Activated T-cell treated with anti-CD3 and anti-CD28 coated beads, Interleukin-2, amount 50 U/mL, for 1 hour (primary cell): ENCODE measurements around the gene CCDC116.
"Not testable (repeated sequence)": the region's sequence is repeated elsewhere in the genome, so short reads cannot be mapped to it uniquely, and the experiment has no call there.

Experiments used
- DNase-seq: peaks from one replicate; pipeline ENCODE4 v3.0.0-alpha.2; 2020

The CCDC116 gene

DNA sequence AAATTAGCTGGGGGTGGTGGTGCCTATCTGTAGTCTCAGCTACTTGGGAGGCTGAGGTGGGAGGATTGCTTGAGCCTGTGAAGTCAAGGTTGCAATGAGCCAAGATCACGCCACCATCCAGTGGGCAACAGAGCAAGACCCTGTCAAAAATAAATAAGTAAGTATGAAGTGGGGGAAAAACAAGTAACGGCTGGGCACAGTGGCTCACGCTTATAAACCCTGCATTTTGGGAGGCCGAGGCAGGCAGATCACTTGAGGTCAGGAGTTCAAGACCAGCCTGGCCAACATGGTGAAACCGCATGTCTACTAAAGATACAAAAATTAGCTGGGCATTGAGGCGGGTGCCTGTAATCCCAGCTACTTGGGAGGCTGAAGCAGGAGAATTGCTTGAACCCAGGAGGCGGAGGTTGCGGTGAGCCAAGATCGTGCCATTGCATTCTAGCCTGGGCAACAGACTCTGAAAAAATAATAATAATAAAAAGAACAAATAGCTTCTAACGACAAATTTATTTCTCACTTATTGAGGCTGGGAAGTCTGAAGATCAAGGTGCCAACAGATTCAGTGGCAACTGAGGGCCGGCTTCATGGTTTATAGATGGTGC is 22.9 kb upstream of the CCDC116 start:
- not testable (repeated sequence) for DNase-seq

DNA sequence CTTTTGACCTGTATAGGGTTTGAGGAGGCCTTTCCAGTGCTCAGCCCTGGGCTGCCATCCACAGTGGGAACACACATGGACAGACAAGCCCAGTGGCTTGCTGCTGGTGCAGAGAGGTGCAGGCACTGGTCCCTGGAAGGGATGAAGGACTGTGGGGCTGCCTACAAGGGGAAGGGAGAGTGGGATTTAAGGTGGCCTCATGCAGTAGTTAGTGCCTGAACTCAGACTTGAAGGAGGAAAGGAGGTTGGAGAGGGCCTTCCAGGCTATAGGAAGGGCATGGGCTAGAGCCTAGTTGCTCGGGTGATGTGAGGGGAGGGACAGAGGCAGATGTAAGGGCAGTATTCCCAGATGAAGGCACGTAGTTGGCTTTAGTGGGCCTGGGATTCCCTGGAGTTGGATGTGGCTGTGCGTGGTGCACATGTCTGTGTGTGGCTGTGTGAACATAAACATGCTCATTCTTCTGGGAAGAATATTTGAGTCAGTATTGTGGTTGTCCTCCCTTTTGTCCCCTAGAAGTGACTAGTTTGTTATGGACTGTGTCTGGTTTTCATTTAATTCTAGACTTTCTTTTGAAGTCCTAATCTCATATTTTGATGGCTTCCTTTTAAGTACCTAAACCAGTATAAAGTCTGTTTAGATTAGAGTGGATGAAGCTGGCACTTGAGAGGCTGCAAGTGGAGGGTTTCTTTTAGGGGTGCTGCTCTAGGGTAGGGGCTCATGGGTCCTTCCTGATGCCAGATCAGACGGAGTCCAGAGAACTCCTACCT is 21.2 kb upstream of the CCDC116 start:
- DNase-seq, result no peak

DNA sequence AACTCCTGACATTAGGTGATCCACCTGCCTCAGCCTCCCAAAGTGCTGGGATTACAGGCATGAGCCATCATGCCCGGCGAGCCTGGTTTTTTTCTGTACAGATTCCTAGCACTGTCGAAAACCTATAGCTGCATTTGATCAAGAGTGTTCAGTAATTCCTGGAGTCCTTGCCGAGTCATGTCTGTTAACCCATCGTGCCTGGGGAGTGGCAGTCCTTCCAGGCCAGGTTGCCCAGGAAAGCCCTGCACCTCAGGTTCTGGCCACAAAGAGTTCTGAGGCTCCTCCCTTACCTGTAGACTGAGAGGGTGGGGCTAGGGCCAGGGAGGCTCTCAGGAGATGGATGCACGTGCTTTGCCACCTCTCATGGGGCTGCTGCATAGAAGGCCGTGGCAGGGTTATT is 19.7 kb upstream of the CCDC116 start:
- no peak for DNase-seq

DNA sequence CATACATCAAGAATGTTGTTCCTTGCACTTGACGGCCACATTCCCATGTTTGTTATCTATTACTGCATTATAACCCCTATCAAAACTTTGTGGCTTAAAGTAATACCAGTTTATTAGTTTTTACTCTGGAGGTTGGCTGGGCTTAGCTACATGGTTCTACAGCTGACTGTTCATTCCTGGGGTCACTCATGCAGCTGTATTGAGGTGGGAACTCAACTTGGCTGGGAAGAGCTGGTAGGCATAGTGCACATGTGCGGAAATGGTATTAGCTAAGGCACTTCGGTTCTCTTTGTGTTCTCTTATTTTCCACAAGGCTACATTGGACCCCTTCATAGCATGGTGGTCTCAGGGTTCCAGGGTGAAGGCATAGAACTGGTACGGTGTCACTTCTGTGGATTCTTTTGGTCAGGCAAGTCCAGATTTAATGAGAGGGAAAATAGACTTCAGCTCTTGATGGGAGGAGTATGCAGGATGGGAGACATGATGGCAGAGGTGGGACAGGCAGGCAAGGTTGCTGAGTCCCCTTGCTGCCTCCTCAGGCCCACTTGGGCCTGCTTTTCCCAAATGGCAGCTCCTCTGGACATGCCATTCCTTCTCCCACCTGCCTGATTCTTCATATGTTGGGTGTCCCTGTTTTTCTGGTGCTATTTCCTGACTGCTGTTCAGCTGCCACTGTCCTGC is 18.9 kb upstream of the CCDC116 start:
- no peak for DNase-seq

DNA sequence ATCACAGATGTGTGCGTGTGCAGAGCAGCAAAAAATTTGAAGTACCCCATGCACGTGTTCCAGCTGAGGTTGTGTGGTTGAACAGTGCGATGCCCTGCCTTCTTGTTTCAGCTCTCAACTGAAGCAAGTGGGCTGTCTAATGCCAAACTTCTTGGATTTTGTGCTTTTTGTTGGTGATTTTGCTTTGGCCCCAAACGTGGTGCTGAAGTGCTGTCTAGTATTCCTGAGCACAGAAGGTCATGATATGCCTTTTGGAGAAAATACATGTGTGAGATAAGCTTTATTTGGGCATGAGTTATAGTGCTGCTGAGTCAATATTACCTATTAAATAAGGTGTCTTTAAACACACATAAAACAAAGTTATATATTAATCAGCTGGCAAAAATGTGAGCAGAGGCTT is 16.8 kb upstream of the CCDC116 start:
- no peak for DNase-seq

DNA sequence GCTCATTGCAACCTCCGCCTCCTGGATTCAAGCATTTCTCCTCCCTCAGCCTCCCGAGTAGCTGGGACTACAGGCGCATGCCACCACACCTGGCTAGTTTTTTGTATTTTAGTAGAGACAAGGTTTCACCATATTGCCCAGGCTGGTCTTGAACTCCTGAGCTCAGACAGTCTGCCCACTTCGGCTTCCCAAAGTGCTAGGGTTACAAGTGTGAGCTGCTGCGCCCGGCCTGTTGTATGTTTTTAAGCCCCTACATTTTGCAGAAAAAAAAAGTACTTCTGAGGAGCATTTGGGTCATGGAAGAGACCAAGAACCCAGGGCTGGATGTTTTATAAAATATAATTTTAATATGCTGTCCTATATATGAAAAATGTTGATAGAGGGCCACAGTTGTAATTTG is 15.2 kb upstream of the CCDC116 start:
- not testable (repeated sequence) for DNase-seq

DNA sequence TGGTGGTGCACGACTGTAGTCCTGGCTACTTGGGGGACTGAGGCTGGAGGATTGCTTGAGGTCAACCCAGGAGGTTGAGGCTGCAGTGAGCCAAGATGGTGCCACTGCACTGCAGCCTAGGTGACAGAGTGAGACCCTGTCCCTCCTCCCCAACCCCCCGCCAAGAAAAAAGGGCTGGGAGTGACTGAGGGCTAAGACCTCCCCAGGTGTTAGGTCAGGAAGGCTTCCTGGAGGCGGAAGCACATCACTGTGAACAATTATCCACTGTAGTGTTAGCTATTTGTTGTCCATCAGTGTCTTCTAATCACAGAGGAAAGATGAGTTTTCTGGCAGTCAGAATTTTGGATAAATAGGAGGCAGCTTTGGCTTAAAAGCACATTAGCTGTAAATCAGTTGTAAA is 11.5 kb upstream of the CCDC116 start:
- DNase-seq, result no peak

DNA sequence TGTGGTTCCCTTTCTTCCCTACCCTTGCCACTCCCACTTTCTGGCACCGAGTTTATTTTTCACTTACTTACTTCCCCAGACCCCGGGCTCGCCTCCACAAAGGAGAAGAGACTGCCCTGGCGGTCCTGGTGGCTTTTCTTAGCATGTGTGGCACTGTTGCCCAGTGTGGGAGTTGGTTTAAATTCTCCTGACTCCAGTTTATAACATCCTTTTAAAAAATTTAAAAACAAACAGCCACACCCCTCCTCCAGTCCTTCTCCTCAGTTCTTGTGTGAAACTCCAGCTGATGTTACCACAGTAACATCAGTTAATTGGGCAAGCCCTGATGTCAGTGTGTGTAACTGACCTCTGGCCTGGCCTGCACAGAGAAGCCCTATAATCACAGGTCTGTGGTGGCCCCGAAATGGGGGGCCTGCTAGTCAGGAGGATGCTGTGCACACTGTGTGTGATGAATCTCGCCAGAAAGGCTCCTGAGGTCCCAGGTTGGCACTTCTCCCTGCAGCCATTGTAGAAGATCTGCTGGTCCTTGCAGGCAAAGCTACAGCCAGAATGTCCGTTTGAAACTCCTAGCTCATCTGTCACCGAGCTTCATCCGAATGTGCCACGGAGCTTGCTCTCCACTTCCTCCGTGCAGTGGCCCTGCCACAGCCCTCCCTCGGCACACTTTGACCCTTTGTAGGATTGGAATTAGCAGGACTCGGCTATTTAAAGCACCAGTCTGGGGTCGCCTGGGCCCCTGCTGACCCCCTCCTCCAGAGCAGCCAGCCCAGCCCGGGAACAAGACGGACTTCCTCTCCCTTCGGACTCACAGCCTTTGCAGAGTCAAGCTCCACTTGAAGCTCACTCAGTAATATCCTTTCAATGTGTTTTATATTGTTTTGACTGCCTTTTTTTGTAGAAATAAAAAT is 10.3 kb upstream of the CCDC116 start:
- DNase-seq, result no peak

DNA sequence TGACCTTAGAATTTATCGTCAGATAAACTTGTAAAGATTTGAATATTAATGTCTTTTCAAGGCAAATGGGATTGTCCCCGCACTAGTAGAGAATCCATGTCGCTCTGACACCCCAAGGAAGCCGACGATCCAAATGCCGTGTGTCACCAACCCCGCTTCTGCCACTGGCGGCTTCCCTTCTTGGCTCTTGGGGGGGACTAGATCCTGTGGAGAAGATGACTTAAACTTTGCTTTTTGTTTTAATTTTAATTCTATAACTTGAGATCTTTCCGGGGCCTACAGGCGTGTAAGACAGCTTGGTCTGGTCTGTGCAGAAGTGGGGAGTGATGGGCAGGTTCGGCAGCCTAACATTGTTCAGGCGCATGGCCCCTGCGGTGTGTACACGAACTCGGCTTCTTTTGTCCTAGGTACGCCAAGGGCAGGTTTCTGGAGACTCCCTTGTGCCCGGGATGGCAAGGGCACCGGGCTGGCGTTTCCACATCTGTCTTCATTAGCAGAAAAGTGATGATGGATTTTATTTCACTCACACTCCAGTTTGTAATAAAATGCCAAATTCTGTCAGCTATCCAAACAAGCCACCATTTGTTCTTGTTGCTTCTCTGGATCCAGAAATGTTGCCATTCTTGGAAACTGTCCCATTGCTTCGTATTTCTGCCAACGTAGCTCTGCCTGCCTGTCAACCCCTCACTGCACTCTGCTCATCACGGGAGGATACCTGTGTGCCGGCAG is 9.5 kb upstream of the CCDC116 start:
- no peak for DNase-seq

DNA sequence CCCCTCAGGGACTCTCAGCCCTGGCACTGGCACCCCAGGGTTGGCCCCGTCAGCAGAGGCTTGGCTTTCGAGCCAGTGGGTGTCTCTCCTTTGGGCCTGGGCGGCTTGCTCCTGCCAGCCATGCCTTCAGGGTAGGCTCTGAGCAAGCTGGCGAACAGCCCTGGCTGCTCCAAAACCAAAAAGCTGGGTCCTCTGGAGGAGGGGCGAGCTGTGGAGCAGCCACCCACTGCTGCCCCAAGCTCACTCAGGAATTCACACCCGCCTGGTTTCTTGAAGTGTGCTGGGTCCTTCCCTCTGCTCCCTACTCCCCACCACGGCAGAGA is 9.0 kb upstream of the CCDC116 start:
- DNase-seq, result no peak

DNA sequence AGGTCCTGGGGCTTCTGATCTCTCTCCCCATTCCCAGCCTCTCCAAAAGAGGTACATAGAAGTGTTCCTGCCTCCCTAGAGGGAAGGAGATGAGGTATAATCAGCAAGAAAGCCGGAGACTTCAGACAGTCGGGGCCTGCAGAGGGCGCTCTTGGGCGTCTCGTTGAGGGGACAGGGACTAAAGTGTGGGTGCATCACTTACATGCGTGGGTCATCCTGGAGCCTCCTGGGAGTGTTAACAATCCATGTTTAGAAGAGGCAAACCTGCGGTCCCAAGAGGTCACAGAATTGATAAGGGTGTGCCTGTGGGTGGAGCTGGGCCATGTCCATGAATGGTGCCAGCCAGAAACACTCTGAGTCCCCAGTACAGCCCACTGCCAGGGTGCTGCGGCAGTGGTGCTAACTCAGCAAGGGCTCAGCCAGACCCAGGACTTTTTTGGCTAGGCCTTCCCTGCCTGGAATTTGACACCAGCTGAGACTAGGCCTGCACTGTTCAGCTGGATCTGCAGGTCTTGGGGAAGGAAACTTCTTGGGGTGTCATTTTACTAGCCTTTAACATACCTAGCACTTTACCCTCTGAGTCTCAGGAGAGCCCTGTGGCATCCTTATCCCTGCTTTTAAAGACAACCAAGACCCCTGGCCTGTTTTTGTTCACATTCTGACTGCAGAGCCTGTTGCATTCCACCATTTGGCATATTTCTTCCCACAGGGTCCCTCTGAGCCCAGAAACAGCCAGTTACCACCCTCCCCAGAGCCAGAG is 8.3 kb upstream of the CCDC116 start:
- peak; percentile 55 for DNase-seq

DNA sequence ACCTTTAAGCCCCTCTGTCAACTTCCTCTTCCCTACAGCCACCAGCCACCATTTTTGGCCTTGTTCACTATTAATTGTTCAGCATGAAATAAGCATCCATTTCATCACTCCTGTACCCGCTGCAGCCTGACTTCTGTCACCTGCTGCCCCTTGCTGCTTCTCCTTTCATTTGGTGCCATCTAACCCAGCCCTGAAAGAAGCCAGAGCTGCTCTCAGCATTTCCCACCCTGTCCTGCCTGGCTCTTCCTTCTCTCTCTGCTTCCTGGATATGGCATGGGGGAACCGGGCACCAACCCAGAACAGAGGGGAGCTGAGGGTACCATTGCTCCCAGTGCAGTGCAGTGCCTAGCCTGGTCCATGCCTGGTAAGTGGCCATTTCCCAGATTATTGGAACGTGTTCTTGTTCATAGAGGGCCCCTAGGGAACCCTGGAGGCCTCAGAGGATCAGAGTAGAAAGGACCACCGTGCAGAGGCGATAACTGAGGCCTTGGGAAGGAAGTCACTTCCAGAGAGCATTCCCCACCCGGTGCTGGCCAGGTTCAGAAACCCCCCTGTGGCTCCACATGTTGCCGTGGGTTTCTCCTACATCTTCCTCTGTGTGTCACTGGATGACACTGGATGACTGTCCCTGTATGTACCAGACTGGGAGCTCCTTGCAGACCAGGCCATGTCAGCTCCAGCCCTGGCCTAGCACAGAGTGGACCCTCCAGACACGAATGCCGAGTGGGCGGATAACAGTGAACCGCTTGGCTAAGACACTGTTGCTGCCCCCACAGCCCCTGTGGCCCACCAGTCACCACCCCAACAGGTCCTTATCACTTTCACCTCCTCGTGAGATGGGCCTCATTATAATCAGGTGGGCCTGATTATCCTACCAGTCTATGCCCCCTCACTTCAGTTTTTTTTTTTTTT is 7.4 kb upstream of the CCDC116 start:
- no peak for DNase-seq

DNA sequence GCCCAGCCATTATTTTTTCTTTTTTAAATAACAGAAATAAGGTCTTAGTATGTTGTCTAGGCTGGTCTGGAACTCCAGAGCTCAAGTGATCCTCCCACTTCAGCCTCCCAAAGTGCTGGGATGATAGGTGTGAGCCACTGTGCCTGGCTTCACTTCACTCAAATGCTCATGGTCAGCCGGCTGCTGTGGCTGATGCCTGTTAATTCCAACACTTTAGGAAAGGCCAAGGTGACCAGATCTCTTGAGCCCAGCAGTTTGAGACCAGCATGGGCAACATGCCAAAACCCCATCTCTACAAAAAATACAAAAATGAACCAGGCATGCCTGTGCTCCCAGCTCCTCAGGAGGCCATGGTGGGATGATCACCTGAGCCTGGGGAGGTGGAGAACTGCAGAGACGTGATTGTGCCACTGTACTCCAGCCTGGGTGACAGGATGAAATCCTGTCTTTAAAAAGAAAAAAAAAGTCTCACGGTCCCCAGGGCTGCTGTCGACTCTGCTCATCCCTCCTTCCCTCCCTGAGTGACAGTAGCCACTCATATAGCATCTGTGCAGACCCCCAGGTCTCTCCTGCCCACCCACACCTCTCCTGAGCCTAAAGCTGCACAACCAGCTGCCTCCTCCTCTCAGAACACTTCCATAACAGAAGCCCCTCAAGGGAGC is 6.4 kb upstream of the CCDC116 start:
- no peak for DNase-seq

DNA sequence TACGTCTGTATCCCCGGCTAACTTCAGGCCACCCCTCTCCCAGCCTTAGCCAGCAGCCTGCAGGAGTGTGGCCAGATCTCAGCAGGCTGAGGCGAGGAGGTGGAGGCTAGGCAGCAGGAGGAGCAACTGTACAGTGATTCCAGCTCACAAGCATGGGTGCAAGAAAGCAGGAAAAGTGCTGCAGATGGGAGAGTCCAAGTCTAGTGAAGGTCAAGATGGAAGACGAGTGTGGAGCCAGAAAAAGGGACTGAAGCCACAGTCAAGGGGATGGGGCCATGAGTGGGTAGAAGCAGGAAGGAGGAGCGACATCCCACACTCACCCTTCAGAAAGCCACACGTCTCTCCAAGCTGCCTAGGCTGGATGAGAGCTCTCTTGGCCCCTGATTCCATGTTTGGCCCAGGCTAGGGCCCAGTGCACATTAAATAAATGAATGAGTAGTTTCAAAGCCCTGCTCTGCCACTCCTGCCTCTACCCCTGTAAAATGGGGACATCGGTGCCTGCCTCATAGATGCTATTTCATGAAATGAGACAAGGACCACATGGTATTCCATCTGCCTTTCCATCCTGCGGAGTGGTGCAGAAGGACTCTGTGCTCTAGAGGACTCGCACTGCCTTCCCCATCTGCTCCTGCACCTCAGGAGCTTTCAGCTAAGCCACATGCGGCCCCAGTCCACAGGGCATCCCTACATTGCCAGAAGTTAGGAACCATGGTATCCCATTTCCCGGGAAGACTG is 5.7 kb upstream of the CCDC116 start:
- no peak for DNase-seq

DNA sequence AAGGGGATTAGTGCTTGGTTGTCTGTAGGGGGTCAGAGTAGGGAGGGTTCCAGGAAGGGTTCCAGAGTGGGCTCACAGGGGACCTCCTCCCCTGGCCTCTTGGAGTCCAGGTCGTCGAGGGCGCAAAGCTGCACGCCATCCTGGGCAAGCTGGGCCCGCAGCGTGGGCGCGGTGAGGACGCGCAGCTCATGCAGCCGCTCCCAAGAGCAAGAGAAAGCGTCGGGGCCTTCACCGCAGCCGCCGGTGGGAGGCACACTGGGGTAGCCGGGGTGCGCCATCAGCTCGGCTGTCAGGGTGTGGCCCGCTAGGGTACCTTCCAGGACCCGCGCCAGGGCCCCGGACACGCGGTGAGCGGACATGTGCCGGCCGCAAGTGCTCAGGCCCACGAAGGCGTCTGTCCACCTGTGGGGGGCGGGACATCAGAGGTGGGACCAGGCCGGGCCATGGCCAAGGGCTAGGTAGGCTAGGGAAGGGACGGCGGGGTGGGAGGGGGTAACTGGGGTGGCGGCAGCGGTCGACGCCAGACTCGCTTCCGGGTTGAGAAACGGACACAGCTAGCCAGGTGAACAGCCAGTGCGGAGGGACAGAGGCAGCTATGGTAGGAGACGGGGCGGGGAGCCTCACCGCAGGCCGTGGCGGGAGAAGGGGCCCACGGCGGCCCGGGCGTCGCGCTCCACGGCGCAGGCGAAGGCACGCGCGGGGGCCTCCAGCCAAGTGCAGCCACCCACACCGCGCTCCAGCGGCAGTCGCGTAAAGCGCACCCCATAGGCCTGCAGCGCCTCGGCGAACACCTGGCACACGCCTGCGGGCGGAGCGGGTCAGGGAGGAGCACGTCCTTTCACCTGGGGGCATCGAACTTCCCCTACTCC is 3.9 kb upstream of the CCDC116 start:
- DNase-seq, result no peak

DNA sequence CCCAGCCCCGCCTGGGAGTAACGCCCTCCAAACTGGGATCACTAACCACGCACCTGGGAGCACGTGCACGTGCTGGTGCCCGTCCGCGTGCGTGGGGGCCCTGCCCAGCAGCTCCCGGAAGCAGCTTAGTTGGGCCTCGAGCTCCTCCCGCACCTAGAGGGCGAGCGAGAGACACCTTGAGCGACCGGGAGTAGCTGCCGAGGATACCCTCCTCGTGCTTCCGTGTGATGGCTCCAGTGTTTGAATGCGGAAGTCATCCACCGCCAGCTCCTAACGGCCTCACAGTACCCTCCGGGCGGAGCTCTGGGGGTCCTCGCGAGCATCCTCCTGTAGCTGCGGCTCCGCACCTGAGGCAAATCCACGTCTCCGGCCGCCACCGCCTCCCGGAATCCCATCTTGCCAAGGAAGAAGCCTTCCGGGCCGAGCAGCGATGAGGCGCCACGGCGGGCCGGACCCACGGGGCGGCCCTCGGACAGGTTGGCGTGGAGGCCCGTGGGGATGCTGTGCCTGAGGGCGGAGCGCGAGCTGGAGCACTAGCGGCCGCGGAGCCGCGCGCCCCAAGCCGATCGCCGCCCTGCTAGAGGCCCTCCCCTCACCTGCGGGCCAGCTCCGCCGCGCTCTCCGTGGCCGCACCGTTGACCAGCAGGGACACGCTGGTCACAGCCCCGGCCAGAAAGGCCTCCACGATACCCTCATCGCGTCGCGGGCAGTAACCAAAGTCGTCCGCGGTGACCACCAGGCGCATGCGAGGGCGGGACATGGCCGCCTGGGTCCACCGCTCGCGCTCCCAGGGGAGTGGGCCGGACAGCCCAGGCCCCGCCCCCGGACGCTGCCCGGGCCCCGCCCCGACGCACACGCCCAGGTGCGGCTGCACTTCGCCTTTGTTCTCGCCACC is 3.1 kb upstream of the CCDC116 start, which contains the start of gene YDJC:
Gene YDJC, minus strand, starts transcription at position 768 of the 895 bp plus-strand sequence. Its CDS starts 8 bp downstream, at position 760.
- peak; percentile 97 for DNase-seq

DNA sequence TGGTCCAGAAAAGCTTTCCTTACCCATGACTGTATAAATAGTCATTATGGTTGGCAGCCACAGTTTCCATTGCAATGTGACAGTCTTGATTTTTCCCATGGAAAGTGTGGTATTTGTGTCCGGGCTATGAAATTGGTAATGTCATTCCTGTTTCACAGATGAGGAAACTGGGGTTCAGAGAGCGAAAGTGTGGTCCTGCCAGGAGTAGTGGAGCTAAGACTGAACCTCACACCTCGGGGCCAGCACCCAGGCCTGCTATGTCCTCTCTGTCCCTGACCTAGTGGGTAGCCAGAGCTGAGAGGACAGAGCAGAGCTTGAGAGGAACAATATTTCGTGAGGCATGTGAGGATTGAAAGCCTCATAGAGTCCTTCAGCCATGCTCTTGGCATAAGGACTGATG is 1.5 kb upstream of the CCDC116 start:
- DNase-seq, result no peak
